NCI-H2081 (cell line): ENCODE results near the gene TMEM79.

Experiments
- DNase-seq, 2 experiments: peaks; one replicate each; lab custom pipeline; 2025; lab: John Stamatoyannopoulos, UW

Gene TMEM79, protein sequence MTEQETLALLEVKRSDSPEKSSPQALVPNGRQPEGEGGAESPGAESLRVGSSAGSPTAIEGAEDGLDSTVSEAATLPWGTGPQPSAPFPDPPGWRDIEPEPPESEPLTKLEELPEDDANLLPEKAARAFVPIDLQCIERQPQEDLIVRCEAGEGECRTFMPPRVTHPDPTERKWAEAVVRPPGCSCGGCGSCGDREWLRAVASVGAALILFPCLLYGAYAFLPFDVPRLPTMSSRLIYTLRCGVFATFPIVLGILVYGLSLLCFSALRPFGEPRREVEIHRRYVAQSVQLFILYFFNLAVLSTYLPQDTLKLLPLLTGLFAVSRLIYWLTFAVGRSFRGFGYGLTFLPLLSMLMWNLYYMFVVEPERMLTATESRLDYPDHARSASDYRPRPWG

DNA sequence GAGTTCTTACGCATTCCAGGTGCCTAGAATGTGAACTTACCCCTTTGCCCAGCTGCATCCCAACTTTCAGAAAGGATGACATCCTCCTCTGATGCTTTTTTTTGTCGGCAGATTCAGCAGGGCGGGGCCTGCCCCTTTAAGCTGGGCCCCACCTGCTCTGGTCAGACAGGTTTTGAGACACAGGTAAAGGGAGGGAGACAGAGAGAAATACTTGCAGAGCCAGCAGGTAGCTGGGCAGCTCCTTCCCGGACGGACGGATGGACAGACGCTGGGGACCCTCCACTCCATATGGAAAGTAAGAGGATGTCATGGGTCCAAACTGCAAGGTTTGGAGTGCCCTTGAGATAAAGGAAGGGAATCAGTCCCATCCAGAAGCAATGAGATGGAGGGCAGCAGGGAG is at the start of gene TMEM79:
TSS of gene TMEM79 (plus strand) at position 214 of the 400 bp plus-strand sequence. CDS start 902 bp downstream, outside the sequence.
- no peak for DNase-seq

- DNase-seq: no peak
Observed at GRCh38 chr1:156236164-156236563, 48.0 kb upstream of the TMEM79 start.

DNA sequence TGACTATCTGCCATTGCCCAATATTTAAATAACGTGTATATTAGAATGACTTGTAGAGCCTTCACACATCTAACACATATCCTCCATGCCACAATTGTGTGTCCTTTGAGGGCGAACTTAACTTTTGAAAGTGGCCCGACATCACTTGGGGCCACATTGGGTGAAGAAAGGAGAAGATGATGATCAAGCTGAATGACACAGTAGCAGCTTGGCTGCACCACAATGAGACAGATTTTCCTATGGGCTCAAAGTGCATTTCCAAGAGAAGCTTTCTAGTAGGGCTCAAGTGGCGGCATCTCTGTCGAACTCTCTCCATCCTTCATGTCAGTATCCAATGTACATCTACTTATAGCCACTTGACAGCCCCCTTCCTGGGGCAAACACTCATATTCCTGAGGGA is 45.9 kb upstream of the TMEM79 start:
- no peak for DNase-seq

- DNase-seq: no peak
Observed at GRCh38 chr1:156241311-156241811, 42.8 kb upstream of the TMEM79 start.

- DNase-seq: no peak
Observed at GRCh38 chr1:156241926-156242325, 42.2 kb upstream of the TMEM79 start, which contains the start of gene BGLAP. TSS of gene BGLAP (plus strand) at chr1:156242184. CDS start at chr1:156242232, 48 bp downstream.

- no peak for DNase-seq
Observed at GRCh38 chr1:156242738-156243137, 41.4 kb upstream of the TMEM79 start.

DNA sequence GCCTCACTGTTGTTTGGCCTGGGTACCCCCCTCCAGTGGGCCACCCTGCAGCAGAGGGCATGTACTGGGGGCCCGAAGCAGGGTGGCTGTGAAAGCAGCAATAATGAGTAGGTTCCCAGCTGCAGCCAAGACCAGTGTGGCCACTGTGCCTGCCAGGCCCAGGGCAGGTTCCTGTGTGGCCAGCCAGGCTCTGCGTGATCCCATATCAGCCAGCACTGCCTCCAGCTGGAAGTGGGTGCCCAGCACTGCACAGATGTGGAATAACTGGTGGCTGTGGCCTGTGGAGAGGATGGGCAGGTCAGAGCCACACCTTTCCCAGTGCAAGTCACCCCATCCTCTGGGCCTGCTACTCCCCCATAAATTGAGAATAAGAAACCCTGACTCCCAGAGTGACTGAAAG is 40.0 kb upstream of the TMEM79 start:
- no peak for DNase-seq

DNA sequence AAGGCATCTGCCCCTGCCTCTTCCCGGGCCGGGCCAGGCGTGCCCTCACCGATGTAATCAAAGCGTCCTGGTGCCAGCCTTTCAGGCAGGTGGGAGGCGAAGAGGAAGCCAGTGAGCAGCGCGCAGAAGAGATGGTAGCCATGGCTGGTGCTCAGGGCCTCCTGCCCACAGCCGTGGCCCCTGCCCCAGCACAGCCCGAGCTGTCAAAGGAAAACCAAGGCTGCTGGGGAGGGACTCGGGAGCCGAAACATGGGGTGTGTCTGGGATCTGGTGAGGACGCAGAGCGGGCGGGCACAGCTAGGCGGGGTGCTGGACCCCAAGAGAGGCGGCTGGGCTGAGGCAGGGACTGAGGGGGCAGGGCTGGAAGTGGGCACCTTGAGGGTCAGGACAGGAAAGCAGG is 39.4 kb upstream of the TMEM79 start:
- no peak for DNase-seq

DNA sequence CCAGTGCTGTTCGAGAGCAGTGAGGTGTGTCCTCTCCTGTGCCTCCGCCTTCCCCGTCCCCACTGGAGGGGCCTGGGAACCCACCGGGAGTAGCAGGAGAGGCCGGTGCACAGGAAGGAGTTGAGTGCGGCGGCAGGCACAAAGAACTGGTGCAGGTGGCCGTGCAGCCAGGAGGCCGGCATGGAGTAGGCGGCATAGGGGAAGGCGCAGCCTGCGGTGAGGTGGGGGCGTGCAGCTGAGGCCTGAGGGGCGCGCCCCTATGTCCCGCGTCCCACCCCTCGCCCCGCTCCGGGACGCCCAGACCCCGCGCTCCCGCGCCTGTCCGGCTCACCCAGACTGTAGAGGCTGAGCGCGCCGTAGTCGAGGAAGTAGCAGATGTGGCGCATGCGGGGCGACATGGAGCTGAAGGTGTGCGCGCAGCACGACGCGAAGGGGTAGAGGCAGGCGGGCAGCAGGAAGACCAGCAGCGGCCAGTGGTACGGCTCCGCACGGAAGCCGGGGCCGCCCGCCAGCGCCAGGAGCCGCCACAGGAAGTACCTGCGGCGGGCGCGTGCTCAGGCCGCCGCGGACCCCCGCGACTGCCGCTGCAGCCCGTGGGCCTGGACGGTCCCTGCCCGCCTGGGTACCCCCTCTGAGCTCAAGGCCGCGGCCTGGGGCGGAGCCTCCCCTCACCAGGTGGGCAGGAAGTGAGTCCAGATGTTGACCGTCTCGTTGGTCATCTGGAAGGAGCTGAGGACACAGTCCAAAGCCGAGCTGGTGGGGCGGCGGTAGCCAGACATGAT is 38.5 kb upstream of the TMEM79 start:
- peak; percentile 64 to 74 for DNase-seq

DNA sequence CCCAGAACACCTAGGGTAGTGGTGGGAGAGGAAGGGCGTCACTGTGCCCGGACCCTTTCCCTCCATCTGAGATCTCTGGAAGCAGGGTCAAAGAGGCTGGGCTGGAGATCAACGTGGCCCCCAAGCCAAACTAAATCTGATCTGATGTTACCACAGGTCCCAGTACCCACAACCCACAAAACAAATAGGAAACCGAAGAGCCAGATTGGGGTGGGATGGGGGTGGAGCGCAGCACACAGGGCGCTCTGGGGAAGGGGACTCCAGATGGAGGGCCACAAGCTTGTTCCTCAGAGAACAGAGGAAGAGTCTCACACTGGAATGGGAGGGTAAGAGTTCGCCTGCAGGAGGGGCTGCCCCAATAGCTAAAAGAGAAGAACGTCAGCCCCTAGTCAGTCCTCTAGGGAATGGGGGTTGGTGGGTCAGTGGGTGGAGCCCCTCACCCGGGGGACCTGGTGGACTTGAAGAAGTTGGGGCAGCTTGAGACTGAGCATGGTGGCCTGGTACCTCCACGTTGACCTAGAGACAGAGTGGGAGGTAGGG is 37.8 kb upstream of the TMEM79 start:
- DNase-seq: no peak

- no peak for DNase-seq
Observed at GRCh38 chr1:156246781-156247459, 37.2 kb upstream of the TMEM79 start.

DNA sequence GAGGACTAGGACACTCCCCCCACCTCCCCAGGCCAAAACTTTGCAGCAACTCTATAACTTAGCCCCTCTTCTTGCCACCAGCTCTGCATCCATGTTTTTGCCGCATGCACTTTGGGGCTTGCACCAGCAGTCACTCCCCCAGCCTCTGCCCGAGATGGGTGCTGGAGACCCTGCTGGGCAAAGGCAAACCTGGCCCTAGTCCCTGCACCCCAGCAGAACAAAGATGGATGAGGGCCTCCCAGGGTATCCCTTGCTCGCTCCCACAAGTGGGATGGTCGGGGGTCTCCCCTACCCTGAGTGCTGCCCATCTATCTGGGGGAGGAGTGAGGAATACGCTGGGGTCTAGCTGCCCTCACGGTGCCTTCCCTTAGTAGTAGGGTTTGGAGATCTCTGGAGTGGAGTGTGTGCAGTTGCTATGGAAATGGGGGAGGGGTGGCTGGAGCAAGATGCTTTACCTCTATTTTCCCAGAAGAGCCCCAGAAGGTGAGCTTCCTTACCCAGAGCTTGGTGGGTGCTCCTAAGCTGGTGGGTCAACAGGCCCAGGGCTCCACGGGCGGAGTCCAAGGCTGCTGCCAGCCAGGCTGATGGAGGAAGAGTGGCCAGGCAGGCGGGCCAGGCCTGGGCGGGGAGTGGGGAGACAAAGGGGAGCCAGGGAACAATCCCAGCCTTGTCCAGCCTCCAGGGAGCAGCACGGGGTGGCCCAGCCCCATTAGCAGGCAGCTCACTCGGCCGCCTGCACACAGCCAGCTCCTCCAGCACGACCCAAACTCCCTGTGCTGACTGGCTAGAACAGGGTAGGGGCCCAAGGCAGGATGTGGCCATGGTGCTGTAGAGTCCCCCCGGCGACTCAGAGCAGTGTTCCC is 36.4 kb upstream of the TMEM79 start, which contains the start of gene PAQR6:
TSS of gene PAQR6 (minus strand) at position 597 of the 863 bp plus-strand sequence. CDS start 1,325 bp downstream, outside the sequence.
- DNase-seq: no peak

DNA sequence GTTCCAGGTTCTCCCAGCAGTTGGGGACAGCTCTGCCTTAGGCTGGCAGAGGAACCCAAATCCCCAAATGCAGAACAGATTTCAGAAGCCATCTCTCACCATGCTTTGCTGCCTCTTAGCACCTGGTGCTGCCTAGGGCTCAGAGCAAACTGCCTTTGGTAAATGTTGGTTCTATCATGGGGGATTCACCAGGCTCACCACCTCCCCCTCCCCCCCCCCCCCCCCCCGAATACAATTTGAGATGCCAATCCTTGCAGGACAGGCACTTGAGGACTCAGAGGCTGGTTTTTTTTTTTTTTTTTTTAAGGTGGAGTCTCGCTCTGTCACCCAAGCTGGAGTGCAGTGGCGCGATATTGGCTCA is 35.8 kb upstream of the TMEM79 start:
- DNase-seq: no peak

GRCh38 chr1:156249593-156249992 is 34.5 kb upstream of the TMEM79 start:
- no peak for DNase-seq

- no peak for DNase-seq
Observed at GRCh38 chr1:156251527-156251926, 32.6 kb upstream of the TMEM79 start.

GRCh38 chr1:156253634-156254033 is 30.5 kb upstream of the TMEM79 start:
- no peak for DNase-seq

DNA sequence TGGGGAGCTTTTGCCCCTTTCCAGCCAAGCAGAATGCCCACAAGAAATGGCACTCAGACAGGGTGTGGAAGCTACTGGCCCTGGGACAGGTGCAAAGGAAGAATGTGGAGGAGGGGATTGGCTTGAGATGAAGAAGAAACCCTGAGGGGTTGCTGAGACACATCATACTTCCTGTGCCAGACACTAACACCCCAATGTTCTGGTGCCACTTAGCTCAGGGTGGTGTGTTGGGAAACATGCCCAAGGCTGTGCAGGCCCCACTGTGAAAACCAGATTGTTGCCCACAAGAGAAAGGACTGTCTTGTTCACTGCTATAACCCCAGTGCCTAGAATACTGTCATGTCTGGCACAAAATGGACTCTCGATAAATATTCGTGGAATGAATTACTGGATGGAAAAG is 26.4 kb upstream of the TMEM79 start:
- DNase-seq: no peak

GRCh38 chr1:156258859-156259258 is 25.3 kb upstream of the TMEM79 start:
- DNase-seq: no peak

GRCh38 chr1:156259805-156260204 is 24.3 kb upstream of the TMEM79 start:
- no peak for DNase-seq

- no peak for DNase-seq
Observed at GRCh38 chr1:156260896-156261295, 23.2 kb upstream of the TMEM79 start.
